Measurements from ENCODE around the gene SLC6A8.

DNA sequence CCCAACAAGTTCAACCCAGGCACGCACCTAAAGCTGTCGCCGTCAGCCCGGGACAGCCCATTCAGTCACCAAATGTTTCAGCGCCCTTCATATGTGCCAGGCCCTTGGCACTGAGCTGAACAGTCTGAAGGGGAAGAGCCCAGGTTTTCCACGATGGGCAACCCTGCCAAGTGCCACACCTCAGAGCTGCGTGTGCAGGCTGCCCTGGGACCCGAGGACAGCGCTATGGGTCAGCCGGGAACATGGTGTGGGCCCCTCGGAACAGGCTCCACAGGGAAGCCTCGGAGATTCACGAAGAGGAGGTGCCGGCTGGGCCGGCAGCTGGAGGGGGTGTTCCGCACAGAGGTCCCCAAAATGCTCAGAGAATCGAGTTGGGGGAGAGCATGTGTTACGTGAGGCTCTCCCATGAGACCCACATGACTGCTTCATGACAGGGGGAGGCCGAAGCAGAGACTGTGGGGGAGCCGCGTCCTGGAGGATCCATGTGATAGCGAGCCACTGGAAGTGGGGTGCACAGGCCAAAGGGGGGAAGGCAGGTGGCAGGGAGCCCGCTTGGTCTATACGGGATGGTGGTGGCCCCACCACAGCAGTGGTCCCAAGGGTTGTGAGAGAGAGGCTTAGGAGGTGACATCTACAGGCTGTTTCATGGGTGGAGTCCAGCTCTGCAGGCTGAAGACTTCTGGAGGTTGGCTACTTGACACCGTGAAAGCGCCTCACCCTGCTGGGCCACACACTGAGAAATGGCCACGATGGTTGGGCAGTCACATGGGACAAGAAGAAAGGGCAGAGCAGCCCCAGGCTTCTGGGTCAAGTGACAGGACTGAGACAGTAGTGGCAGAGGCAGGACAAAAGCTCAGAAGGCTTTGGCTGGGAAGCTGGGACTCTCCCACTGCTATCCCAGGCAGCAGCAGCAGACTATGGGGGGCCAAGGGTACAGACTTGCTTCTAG, 22.3 kb downstream of the SLC6A8 start:
- TF ChIP-seq, protein P1, sequence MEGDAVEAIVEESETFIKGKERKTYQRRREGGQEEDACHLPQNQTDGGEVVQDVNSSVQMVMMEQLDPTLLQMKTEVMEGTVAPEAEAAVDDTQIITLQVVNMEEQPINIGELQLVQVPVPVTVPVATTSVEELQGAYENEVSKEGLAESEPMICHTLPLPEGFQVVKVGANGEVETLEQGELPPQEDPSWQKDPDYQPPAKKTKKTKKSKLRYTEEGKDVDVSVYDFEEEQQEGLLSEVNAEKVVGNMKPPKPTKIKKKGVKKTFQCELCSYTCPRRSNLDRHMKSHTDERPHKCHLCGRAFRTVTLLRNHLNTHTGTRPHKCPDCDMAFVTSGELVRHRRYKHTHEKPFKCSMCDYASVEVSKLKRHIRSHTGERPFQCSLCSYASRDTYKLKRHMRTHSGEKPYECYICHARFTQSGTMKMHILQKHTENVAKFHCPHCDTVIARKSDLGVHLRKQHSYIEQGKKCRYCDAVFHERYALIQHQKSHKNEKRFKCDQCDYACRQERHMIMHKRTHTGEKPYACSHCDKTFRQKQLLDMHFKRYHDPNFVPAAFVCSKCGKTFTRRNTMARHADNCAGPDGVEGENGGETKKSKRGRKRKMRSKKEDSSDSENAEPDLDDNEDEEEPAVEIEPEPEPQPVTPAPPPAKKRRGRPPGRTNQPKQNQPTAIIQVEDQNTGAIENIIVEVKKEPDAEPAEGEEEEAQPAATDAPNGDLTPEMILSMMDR (conservative IDR thresholded peaks at IDR 0.05; ENCODE audit: low read depth, low read length) = no peak
- TF ChIP-seq EZH2 (IDR thresholded peaks at IDR 0.05; ENCODE audit: low read length, unreplicated experiment) = no peak
